GM06990 (cell line): ENCODE data around the gene SLC16A12.

Experiments used
- DNase-seq: peaks from one replicate; pipeline ENCODE4 v3.0.0-alpha.2; 2011; ENCODE audit not compliant: insufficient read length; ENCODE audit errors: extremely low read depth
- H3K27me3 ChIP-seq: replicated peaks from 2 replicates; pipeline ENCODE4 v1.6.0; 2011; ENCODE audit warnings: low read length; ENCODE audit not compliant: control insufficient read depth, insufficient read depth
- H3K36me3 ChIP-seq: 2 replicates; pipeline ENCODE4 v1.5.1; 2011; ENCODE audit warnings: low read length; ENCODE audit not compliant: control insufficient read depth, insufficient read depth
- H3K4me3 ChIP-seq: replicated peaks from 2 replicates; pipeline ENCODE4 v1.5.1; 2011; ENCODE audit warnings: low read depth, mild to moderate bottlenecking, control low read depth, low read length
- CTCF ChIP-seq: IDR thresholded peaks from 2 replicates; pipeline ENCODE4 v1.5.1; 2011; ENCODE audit warnings: low read length, control low read depth, mild to moderate bottlenecking, inconsistent platforms; ENCODE audit not compliant: insufficient read depth, poor library complexity, severe bottlenecking

The SLC16A12 gene

DNA sequence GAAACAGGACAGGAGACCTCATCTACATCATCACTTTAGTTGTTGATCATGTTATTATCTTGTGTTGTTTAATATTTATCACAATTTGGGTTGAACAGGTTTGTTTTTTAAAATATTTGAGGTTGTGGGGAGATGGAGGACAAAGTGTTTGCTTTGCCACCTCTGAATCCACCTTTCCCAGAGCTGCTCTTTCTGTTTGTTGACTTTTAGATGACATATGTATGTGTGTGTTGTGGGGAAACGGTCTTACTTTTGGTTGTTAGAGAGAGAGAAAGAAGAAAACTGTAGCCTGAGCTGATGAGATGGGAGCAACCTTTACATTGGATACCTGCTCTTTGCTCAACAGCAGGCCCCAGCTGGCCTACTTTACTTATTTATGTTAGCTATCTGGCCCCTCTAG, 19.0 kb upstream of the SLC16A12 start:
- DNase-seq = no peak
- H3K4me3 ChIP-seq = no peak overlapping the region
- H3K27me3 ChIP-seq = no peaks in the 10 kb centered on the region
- no peaks in the 10 kb centered on the region for H3K36me3 ChIP-seq
- no peak for TF ChIP-seq CTCF

DNA sequence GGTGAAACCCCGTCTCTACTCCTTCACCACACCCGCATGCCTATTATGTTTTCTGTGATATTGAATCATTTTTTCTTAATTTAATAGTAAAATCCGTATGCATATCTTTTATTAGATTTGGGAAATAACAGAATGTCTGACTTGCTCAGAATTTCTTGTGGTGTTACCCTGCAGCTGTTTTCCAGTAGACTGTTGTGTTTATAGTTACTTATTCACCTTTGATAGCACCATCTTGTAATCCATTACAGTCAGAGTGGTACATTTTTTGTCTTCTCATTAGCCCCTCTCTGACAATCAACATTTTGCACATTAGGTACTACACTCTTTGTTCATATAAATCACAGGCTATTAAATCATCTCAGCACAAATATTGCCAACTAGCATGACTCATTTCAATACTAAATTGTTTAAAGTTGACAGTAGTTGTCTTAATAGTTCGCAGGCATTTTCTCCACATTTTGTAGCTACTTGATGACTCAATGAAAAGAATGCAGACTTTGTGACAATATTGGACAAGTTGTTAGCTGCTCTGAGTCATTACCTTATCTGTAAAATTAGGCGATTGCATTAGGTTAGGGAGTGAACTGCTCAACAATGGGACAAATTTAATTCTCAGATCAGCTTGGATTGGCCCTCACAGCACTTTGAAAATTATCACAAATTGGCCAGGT, 17.8 kb upstream of the SLC16A12 start:
- Histone ChIP-seq H3K27me3 (no peaks in the 10 kb centered on the region), H3K36me3 (no peaks in the 10 kb centered on the region), H3K4me3 (no peak overlapping the region)
- no peak for TF ChIP-seq CTCF
- no peak for DNase-seq

GRCh38 chr10:89552213-89552612, 16.8 kb upstream of the SLC16A12 start:
- Histone ChIP-seq H3K36me3 (no peaks in the 10 kb centered on the region), H3K27me3 (no peaks in the 10 kb centered on the region), H3K4me3 (no peak overlapping the region)
- TF ChIP-seq CTCF = no peak
- no peak for DNase-seq

DNA sequence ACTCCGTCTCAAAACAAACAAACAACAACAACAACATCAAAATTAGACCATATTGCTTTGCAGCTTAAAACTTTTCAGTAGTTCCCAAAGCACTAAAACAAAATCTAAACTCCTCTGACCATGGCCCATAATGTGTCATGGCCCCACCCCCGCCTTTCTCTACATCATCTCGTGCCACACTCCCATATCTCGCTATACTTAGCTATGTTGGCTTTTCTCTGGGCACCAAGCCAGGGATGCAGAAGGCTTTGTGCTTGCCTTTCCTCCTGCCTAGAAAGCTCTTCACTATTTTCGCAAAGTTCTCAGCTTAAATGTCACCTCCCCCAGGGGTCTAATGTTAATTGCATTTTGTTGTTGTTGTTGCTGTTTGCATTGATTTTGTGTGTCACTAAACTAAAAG, 15.1 kb upstream of the SLC16A12 start:
- Histone ChIP-seq H3K36me3 (no peaks in the 10 kb centered on the region), H3K4me3 (no peak overlapping the region), H3K27me3 (no peaks in the 10 kb centered on the region)
- TF ChIP-seq CTCF = no peak
- DNase-seq = no peak

DNA sequence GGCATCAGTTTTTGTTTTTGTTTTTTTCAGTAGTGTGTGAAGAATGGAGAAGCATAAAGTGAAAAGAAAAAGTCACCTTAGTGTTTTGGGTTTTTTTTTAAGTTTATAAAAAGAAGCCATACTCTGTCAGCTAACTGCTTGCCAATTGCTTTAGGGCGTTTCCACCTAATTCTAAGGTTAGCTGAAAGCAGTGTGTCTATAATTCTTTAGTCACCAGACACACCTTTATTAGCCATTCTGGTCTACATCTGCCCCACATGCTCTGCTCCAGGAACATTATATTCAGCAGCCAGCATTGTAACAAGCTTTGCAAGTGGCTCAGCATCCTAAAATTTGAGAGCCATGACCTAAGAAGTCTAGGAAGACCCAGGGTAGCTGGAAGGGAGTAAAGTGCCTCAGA, 14.1 kb upstream of the SLC16A12 start:
- Histone ChIP-seq H3K27me3 (no peaks in the 10 kb centered on the region), H3K4me3 (no peak overlapping the region), H3K36me3 (no peaks in the 10 kb centered on the region)
- DNase-seq = no peak
- TF ChIP-seq CTCF = no peak

DNA sequence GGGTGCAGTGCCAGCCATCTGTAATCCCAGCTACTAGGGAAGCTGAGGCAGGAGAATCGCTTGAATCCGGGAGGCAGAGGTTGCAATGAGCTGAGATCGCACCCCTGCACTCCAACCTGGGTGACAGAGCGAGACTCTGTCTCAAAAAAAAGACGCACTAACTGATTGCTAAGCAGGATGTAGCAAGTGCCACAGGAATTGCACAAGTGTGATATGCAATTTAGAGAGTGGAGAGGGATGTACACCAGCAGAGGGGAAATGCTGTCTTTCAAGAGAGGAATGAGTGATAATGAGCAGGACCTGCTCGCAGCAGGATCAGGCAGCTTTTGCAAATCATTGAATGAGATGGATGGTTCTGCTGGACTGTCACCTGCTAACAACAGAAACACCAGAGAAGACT, 13.3 kb upstream of the SLC16A12 start:
- no peak for TF ChIP-seq CTCF
- Histone ChIP-seq H3K27me3 (no peaks in the 10 kb centered on the region), H3K36me3 (no peaks in the 10 kb centered on the region), H3K4me3 (no peak overlapping the region)
- no peak for DNase-seq
